Fibroblast of villous mesenchyme (primary cell): ENCODE measurements around the gene STUB1. TPM values are rescaled to one million over a fixed set of nuclear protein-coding genes. Genes with fewer than 3 reads are reported as not detected.

Source experiments
- DNase-seq: peaks from one replicate; pipeline ENCODE4 v3.0.0-alpha.2; 2010; ENCODE audit warnings: low read depth
- H3K4me3 ChIP-seq: 2 replicates; pipeline ENCODE4 v1.5.1; 2011; ENCODE audit warnings: low read depth, mild to moderate bottlenecking, low read length
- total RNA-seq: library from RNA; depleted of rRNA; stranded (reverse); fragments of >200 nt; gene quantifications from 2 replicates; pipeline ENCODE4 v1.2.3, GENCODE V29; 2012
- TF ChIP-seq, protein P1 (sequence below): IDR thresholded peaks from 2 replicates; pipeline ENCODE4 v1.5.1; 2012; ENCODE audit warnings: low read depth, mild to moderate bottlenecking, low read length; ENCODE audit not compliant: insufficient read depth

Gene STUB1
- total RNA-seq, 1 donor, result 100 TPM

DNA sequence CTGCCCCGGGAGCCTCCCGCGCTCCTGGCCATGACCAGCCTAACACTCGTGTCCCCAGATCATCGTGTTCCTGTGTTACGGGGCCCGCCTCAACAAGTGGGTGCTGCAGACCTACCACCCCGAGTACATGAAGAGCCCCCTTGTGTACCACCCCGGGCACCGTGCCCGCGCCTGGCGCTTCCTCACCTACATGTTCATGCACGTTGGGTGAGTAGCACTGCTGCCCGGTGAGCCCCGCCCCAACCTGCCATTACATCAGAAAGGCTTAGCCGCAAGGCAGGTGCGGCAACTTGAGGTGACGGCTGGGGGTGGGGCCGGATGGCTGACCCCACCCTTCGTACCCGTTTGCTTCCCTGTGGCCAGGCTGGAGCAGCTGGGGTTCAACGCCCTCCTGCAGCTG lies 3.3 kb upstream of the STUB1 start:
- TF ChIP-seq, protein P1, sequence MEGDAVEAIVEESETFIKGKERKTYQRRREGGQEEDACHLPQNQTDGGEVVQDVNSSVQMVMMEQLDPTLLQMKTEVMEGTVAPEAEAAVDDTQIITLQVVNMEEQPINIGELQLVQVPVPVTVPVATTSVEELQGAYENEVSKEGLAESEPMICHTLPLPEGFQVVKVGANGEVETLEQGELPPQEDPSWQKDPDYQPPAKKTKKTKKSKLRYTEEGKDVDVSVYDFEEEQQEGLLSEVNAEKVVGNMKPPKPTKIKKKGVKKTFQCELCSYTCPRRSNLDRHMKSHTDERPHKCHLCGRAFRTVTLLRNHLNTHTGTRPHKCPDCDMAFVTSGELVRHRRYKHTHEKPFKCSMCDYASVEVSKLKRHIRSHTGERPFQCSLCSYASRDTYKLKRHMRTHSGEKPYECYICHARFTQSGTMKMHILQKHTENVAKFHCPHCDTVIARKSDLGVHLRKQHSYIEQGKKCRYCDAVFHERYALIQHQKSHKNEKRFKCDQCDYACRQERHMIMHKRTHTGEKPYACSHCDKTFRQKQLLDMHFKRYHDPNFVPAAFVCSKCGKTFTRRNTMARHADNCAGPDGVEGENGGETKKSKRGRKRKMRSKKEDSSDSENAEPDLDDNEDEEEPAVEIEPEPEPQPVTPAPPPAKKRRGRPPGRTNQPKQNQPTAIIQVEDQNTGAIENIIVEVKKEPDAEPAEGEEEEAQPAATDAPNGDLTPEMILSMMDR, result no peak
- no peak overlapping the region for H3K4me3 ChIP-seq

GRCh38 chr16:677316-678190 lies 2.7 kb upstream of the STUB1 start:
- no peak overlapping the region for H3K4me3 ChIP-seq
- DNase-seq, result no peak
- TF ChIP-seq, protein P1, result no peak

More for the DNA sequence above, 3.3 kb upstream of the STUB1 start:
- no peak for DNase-seq

- H3K4me3 ChIP-seq, result peak overlapping the region; percentile 67
- TF ChIP-seq, protein P1, result no peak
- DNase-seq, result no peak
Measured at GRCh38 chr16:678209-678857, 1.9 kb upstream of the STUB1 start.

DNA sequence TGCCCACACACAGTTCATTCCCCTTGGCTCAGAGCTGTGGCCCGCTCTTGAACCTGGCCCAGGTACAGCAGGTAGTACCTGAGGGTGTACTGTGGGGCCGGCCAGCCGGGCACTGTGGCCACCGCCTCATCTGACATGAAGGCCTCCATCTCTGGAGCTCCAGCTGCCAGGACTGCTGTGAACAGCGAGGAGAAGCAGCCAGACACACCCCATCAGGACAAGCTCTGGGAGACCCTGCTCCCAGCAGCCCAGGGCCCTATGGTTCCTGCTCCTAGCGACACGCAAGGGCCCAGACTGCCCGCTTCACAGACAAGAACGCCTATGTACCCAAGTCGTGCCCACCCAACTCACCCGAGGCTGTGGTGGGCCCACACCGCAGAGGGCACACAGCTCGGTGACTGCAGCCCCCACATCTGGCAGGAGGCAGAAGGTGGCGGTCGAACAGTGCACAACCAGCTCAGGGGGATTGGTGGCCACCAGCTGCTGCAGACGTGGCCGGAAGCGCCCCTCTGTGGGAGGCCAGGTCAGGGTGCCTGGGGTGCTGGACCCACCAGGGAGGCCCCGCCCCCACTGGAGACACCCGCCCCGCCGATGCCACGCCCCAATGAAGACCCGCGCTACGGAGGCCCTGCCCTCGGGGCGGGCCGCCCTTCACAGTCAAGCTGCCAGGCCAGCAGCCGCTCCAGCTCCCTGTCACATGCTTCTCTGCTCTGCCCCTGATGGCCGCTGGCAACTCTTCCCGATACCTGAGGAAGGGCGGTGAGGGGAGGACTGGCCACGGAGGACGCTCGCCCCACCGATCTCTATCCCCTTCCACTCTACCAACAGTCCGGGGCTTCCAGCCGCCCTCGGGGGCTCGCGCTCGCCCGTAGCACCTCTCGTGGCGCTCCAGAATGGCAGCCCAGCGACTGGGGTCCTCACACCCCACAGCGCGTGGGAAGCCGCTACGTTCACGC lies 1.1 kb upstream of the STUB1 start:
- H3K4me3 ChIP-seq, result peak overlapping the region; percentile 67
- DNase-seq, result peak; percentile 56
- TF ChIP-seq, protein P1, result no peak

GRCh38 chr16:680625-680945 lies 375 bp downstream of the STUB1 start:
- peak overlapping the region; percentile 79 for H3K4me3 ChIP-seq
- TF ChIP-seq, protein P1, result no peak

GRCh38 chr16:680967-681745 lies 946 bp downstream of the STUB1 start:
- TF ChIP-seq, protein P1, result peak; percentile 21
- peak; percentile 42 for DNase-seq
- H3K4me3 ChIP-seq, result peak overlapping the region; percentile 79

More at GRCh38 chr16:680625-680945, 375 bp downstream of the STUB1 start:
- no peak for DNase-seq
